Activated CD8-positive, alpha-beta memory T cell treated with anti-CD3 and anti-CD28 coated beads for 36 hours (primary cell): ENCODE results near the gene RPAP3. TPM values are rescaled to one million over a fixed set of nuclear protein-coding genes. Genes with fewer than 3 reads are reported as not detected.

Source experiments
- CTCF ChIA-PET: fragments of 350-600 bp; sonication (Branson Sonifier 250); formaldehyde crosslinking; loops from one replicate; lab custom pipeline; 2021; ENCODE audit warnings: antibody characterized with exemption; lab: Charles Lee
- POLR2A ChIA-PET: fragments of 350-600 bp; sonication (Branson Sonifier 250); formaldehyde crosslinking; loops from one replicate; lab custom pipeline; 2021; ENCODE audit warnings: antibody characterized with exemption; lab: Charles Lee
- total RNA-seq, 2 experiments: library from RNA; stranded (reverse); gene quantifications; one replicate each; pipeline ENCODE4 v1.2.3, GENCODE V29; 2021

The RPAP3 gene
- total RNA-seq, 2 experiments from 2014 or later = 52.0 to 55.2 TPM

- POLR2A ChIA-PET = no interaction called here
- CTCF ChIA-PET = interaction anchor here (1.5 to 13.0 kb wide), 5 partner anchors 9 to 88 kb away, joined by 4 to 289 read pairs (median 48); partner anchors contain the start of genes RAPGEF3 and SLC48A1
Observed at GRCh38 chr12:47745485-47746041, 39.7 kb upstream of the RPAP3 start.

GRCh38 chr12:47744778-47745436, 39.1 kb upstream of the RPAP3 start:
- ChIA-PET CTCF (interaction anchor here (0.7 to 13.0 kb wide), 13 partner anchors 9 to 205 kb away, joined by 3 to 289 read pairs (median 5); partner anchors contain the start of genes RAPGEF3 and SLC48A1), POLR2A (interaction anchor here (0.7 kb wide), 1 partner anchor 20 kb away, joined by 4 read pairs; the partner anchor contains the start of gene ENDOU)

GRCh38 chr12:47744005-47744651, 38.3 kb upstream of the RPAP3 start:
- POLR2A ChIA-PET = interaction anchor here (0.7 kb wide), 1 partner anchor 19 kb away, joined by 4 read pairs; the partner anchor contains the start of gene ENDOU
- CTCF ChIA-PET = interaction anchor here (0.7 to 13.0 kb wide), 17 partner anchors 8 to 205 kb away, joined by 3 to 289 read pairs (median 5); partner anchors contain the start of genes RAPGEF3 and SLC48A1

DNA sequence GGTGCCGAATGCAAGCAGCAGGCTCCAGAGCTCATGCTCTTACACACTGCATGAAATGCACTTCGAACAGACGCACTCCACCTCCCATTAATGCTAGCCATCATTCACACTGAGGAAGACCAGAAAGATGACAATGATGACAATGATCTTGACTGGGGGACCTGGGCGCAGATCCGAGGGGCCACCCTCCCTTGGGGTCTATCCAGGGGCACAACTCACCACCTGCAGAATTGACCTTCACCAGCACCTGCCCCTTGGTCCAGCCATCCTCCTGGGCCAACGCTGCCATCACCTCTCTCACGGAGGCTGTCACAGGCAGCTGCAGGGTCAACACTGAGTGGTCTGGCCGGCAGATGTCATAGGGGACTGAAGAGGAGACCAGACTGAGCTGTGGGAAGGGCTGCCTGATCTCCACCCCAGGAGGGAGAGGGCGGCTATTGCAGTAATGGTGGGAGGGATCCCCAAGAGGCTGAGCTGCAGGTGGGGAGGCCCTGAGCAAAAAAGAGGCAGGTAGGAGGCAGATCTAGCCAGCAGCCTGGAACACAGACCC, 37.6 kb upstream of the RPAP3 start:
- ChIA-PET POLR2A (interaction anchor here (1.0 kb wide), 1 partner anchor 39 kb away, joined by 3 read pairs; no protein-coding TSS in a partner anchor), CTCF (interaction anchor here (0.6 to 13.0 kb wide), 18 partner anchors 11 to 443 kb away, joined by 3 to 289 read pairs (median 8); partner anchors contain the start of genes RAPGEF3 and SLC48A1)

DNA sequence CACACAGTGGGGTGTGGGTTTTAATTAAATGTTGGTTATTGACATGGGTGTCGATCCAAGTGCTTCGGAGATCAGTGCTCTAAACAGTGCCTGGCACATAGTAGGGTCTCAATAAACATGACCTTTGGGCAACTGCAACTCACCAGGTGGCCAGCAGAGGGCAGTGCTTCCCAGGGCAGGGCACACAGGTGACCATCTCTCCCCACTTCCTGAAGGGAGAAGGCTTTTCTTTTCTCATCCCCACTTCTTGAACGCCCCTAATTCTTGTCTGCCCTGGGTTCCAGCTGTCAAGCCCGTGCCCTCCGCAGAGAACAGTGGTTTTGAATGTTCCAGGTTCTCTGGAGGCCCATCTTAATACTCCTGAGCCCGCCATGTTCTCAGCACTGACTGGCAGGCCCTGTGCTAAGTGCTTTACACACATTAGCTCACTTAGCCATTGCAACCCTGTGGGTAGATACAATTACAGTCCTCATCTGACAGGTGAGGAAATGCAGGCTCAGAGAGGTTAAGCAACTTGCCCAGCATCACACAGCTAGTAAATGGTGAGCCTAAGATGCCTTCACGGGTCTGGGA, 36.5 kb upstream of the RPAP3 start:
- CTCF ChIA-PET = interaction anchor here (0.6 to 13.0 kb wide), 32 partner anchors 10 to 455 kb away, joined by 3 to 289 read pairs (median 4); partner anchors contain the start of genes ENDOU, RAPGEF3 and SLC48A1
- POLR2A ChIA-PET = interaction anchor here (1.0 kb wide), 1 partner anchor 40 kb away, joined by 3 read pairs; no protein-coding TSS in a partner anchor

- CTCF ChIA-PET = interaction anchor here (0.8 to 13.0 kb wide), 23 partner anchors 9 to 456 kb away, joined by 3 to 289 read pairs (median 5); partner anchors contain the start of genes ENDOU, RAPGEF3 and SLC48A1
- POLR2A ChIA-PET = interaction anchor here (0.6 kb wide), 1 partner anchor 15 kb away, joined by 3 read pairs; no protein-coding TSS in a partner anchor
Observed at GRCh38 chr12:47741340-47741703, 35.5 kb upstream of the RPAP3 start.

DNA sequence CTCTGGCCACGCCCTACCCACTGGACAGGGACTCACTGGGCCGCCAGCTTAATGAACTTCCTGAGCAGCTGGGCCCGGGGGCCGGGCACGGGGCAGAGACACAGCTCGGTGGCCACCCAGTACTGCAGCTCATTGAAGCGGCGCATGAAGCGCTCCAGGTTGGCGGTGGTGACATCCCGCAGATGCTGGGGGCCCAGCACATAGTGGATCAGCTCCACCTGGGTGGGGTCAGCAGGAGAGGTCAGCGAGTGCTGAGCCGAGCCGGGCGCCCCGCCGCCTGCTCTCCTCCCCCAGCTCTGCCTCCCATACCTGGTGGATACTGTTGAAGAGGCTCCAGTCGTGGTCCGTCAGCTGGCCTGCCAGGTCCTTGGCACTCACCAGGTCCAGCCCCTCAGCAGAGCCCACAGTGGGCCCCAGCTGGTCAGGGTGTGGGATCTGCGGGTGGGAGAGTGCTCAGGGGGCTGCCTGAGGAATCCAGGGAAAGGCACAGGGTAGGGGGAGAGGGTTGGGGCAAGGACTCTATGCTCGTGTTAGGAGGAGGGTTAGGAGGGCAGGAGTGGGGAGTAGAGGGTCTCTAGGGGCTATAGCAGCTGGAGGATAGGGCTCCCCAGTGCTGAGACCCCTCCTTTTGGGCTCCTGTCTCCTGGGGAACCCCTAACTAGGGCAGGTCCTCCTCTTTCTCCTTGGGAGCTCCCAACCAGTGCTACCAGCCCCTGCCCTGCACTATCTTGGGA, 34.9 kb upstream of the RPAP3 start:
- CTCF ChIA-PET = interaction anchor here (1.1 to 13.0 kb wide), 14 partner anchors 16 to 456 kb away, joined by 3 to 289 read pairs (median 10); partner anchors contain the start of genes RAPGEF3 and SLC48A1

DNA sequence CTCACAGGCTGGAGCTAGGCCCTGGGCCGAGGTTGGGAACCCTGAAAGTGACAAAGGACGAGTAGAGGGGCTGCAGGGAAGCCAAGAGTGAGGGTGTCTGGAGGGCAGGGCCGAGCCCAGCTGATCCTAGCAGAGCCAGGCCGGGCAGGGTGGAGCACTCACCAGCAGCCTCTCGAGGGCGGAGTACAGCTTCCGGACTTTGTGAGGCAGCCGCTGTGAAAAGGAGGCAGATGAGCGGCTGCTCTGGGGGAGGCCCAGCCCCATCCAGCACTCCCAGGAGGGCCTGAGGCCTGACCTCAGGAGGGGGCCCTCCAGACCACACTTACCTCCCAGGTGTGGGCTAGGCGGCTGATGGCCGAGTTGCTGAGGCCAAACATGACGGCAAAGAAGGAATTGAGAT, 34.1 kb upstream of the RPAP3 start:
- POLR2A ChIA-PET = interaction anchor here (0.8 kb wide), 1 partner anchor 34 kb away, joined by 3 read pairs; the partner anchor contains the start of gene RPAP3
- CTCF ChIA-PET = interaction anchor here (5.6 to 13.0 kb wide), 4 partner anchors 17 to 100 kb away, joined by 36 to 289 read pairs (median 119); partner anchors contain the start of genes RAPGEF3 and SLC48A1

More for the DNA sequence above, 34.9 kb upstream of the RPAP3 start:
- POLR2A ChIA-PET = interaction anchor here (0.6 to 0.8 kb wide), 2 partner anchors 15 to 34 kb away, joined by 3 read pairs; partner anchors contain the start of gene RPAP3

- ChIA-PET CTCF (interaction anchor here (6.0 to 13.0 kb wide), 3 partner anchors 24 to 101 kb away, joined by 36 to 289 read pairs (median 91); partner anchors contain the start of gene SLC48A1), POLR2A (no interaction called here)
Observed at GRCh38 chr12:47739297-47739696, 33.5 kb upstream of the RPAP3 start.

DNA sequence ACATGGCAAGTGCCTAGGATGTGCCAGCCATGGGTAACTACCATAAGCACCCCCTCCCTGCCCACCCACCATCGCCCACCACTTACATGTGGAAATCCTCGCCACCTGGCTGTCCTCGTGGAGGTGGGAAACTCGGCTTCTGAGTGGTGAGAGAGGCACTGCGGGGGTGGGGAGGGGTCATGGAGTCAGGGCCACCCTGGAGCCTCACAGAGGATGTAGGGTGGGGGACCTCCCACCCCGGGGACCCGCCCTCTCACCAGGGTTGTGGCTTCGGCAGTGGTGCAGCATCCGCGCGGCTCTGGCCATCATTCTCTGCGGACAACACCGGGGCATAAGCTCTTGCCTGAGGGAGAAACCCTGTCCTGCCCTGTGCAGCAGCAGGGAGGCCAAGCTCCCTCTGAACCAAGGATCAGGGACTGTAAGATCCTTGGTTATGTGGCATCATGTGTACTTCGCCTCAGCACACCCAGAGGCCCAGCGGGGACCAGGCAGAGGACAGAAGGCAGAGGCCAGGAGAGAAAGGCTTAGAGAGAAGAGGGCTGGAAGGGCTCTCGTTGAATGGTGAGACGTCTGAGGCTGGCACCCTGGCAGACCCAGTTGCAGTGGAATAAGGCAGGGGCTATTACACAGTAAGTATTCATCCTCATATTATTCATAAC, 32.2 kb upstream of the RPAP3 start:
- ChIA-PET CTCF (interaction anchor here (0.9 kb wide), 1 partner anchor 29 kb away, joined by 3 read pairs; no protein-coding TSS in a partner anchor), POLR2A (no interaction called here)

- POLR2A ChIA-PET = no interaction called here
- CTCF ChIA-PET = interaction anchor here (0.9 to 2.1 kb wide), 3 partner anchors 7 to 102 kb away, joined by 4 to 8 read pairs (median 5); no protein-coding TSS in a partner anchor
Observed at GRCh38 chr12:47736877-47737676, 31.2 kb upstream of the RPAP3 start.

DNA sequence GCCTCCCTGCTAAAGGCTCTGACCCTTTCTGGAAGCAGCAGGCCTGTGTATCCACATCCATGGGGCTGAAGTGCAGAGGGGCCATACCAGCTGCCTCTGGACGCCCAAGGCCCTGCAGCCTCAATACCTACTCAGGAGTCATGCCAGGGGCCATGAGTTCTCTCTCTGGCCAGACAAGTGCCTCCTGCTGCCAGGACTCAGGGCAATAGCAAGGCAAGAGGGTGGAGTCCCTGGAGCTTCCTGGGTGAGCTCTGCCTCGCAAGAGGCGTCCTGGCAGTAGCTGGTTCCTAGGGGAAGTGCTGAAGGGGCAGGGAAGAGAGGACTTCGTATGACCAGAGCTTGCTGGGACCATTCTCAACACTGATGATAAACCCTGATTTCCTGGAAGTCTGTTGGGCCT, 30.4 kb upstream of the RPAP3 start:
- POLR2A ChIA-PET = no interaction called here
- CTCF ChIA-PET = interaction anchor here (0.9 to 2.1 kb wide), 3 partner anchors 8 to 102 kb away, joined by 4 to 8 read pairs (median 5); no protein-coding TSS in a partner anchor

DNA sequence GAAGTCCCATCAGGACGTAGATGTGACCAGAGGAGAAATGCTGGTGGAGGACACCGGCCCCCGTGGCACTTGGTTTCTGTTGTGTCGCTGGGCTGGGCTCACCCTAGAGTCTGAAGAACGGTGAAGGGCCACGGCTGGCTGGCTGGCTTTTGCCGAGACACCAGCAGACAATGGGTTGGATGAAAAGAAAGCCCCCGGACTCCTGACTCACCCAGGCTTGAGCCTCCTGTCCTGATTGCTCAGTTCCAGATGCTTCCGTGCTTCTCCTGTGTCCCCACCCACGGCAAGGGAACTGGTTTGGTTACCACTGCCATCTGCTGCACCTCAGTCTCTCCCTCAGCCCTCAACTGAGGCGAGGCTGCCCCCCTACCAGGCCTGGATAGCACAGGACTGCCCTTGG, 29.8 kb upstream of the RPAP3 start:
- CTCF ChIA-PET = interaction anchor here (1.3 to 2.1 kb wide), 2 partner anchors 9 to 32 kb away, joined by 4 to 8 read pairs; no protein-coding TSS in a partner anchor
- POLR2A ChIA-PET = no interaction called here

GRCh38 chr12:47734725-47735480, 29.1 kb upstream of the RPAP3 start:
- POLR2A ChIA-PET = no interaction called here
- CTCF ChIA-PET = interaction anchor here (0.9 to 1.2 kb wide), 2 partner anchors 20 to 28 kb away, joined by 3 read pairs; no protein-coding TSS in a partner anchor

DNA sequence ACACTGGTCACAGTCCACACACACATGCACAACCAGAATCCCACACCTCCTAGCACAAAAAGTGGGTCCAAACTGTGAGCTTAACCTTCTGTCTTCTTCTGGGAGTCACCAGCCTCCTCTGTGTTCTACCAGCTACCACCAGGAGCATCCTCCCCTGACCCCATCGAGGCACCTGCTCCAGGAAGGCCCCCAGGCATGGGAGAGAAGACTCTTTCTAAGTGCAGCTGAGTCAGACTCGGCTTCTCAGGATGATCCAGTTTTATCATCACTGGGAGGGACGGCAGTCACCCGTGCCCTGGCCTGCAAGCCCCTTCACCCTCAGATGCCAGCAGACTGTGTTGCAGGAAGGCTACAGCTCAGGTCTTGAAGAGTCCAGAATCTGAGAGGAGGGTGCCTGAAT, 27.3 kb upstream of the RPAP3 start:
- ChIA-PET CTCF (interaction anchor here (1.0 to 3.3 kb wide), 4 partner anchors 9 to 230 kb away, joined by 3 to 19 read pairs (median 4); partner anchors contain the start of gene TMEM106C), POLR2A (interaction anchor here (0.8 kb wide), 1 partner anchor 107 kb away, joined by 4 read pairs; no protein-coding TSS in a partner anchor)
